Measurements from ENCODE around the gene ZNF710.

The ZNF710 gene

GRCh38 chr15:90033448-90033847, 32.3 kb downstream of the ZNF710 start:
- H3K4me3 ChIP-seq (ENCODE audit: low read depth, low read length) = no peak overlapping the region
- no peak for TF ChIP-seq CTCF (IDR thresholded peaks at IDR 0.05; ENCODE audit: insufficient read depth, low read depth, low read length, missing control alignments)

GRCh38 chr15:90035095-90035839, 34.1 kb downstream of the ZNF710 start:
- no peak for TF ChIP-seq CTCF (IDR thresholded peaks at IDR 0.05; ENCODE audit: insufficient read depth, low read depth, low read length, missing control alignments)
- no peak overlapping the region for H3K4me3 ChIP-seq (ENCODE audit: low read depth, low read length)
- DNase-seq (ENCODE audit: low read depth) = no peak

More at GRCh38 chr15:90033448-90033847, 32.3 kb downstream of the ZNF710 start:
- no peak for DNase-seq (ENCODE audit: low read depth)

- no peak for TF ChIP-seq CTCF (IDR thresholded peaks at IDR 0.05; ENCODE audit: insufficient read depth, low read depth, low read length, missing control alignments)
- DNase-seq (ENCODE audit: low read depth) = no peak
- H3K4me3 ChIP-seq (ENCODE audit: low read depth, low read length) = no peak overlapping the region
Measured at GRCh38 chr15:90035840-90036230, 34.7 kb downstream of the ZNF710 start.

GRCh38 chr15:90036343-90036742, 35.2 kb downstream of the ZNF710 start:
- TF ChIP-seq CTCF (IDR thresholded peaks at IDR 0.05; ENCODE audit: insufficient read depth, low read depth, low read length, missing control alignments) = no peak
- no peak overlapping the region for H3K4me3 ChIP-seq (ENCODE audit: low read depth, low read length)
- DNase-seq (ENCODE audit: low read depth) = no peak

GRCh38 chr15:90036806-90037510, 35.8 kb downstream of the ZNF710 start:
- TF ChIP-seq CTCF (IDR thresholded peaks at IDR 0.05; ENCODE audit: insufficient read depth, low read depth, low read length, missing control alignments) = no peak
- no peak for DNase-seq (ENCODE audit: low read depth)
- no peak overlapping the region for H3K4me3 ChIP-seq (ENCODE audit: low read depth, low read length)

GRCh38 chr15:90037511-90037860, 36.4 kb downstream of the ZNF710 start:
- TF ChIP-seq CTCF (IDR thresholded peaks at IDR 0.05; ENCODE audit: insufficient read depth, low read depth, low read length, missing control alignments) = no peak
- DNase-seq (ENCODE audit: low read depth) = no peak
- no peak overlapping the region for H3K4me3 ChIP-seq (ENCODE audit: low read depth, low read length)
